WTC11 (cell line): Measurements from ENCODE around the gene KCNMA1. TPM values are rescaled to one million over a fixed set of nuclear protein-coding genes. Genes with fewer than 3 reads are reported as not detected.

ENCODE experiments used
- ATAC-seq: fragments of 200-7000 bp; cut with Tn5 transposase; 2 replicates; pipeline ENCODE4 v1.10.0; 2021; ENCODE audit warnings: mild to moderate bottlenecking, moderate library complexity
- CTCF ChIA-PET: fragments of 300-600 bp; sonication (Branson Sonifier 250); formaldehyde crosslinking; loops from one replicate; lab custom pipeline; 2021; ENCODE audit warnings: antibody characterized with exemption; lab: Charles Lee
- POLR2A ChIA-PET: fragments of 350-600 bp; sonication (Branson Sonifier 250); formaldehyde crosslinking; loops from one replicate; lab custom pipeline; 2021; ENCODE audit warnings: antibody characterized with exemption; lab: Charles Lee
- DNase-seq: peaks from one replicate; pipeline ENCODE4 v3.0.0; 2021; ENCODE audit warnings: low spot score
- H3K27ac Mint-ChIP-seq: 2 replicates; pipeline ENCODE4 v1.8.0; 2021; ENCODE audit warnings: mixed read lengths
- H3K27me3 Mint-ChIP-seq: 2 replicates; pipeline ENCODE4 v1.8.0; 2021; ENCODE audit warnings: low read depth, mild to moderate bottlenecking, moderate library complexity, mixed read lengths
- H3K36me3 Mint-ChIP-seq: 2 replicates; pipeline ENCODE4 v1.8.0; 2021; ENCODE audit warnings: mixed read lengths
- H3K4me1 Mint-ChIP-seq: 2 replicates; pipeline ENCODE4 v1.8.0; 2022; ENCODE audit warnings: mixed read lengths
- H3K4me3 Mint-ChIP-seq: 2 replicates; pipeline ENCODE4 v1.8.0; 2021; ENCODE audit warnings: mild to moderate bottlenecking, moderate library complexity, mixed read lengths
- H3K9me3 Mint-ChIP-seq: 2 replicates; pipeline ENCODE4 v1.8.0; 2021; ENCODE audit warnings: mixed read lengths
- ATF1 ChIP-seq: sonication (generic); formaldehyde crosslinking; IDR thresholded peaks from 2 replicates; pipeline ENCODE4 v1.8.1; 2023; ENCODE audit warnings: mild to moderate bottlenecking, moderate library complexity, missing genetic modification reagents
- CREB1 ChIP-seq: sonication (generic); formaldehyde crosslinking; IDR thresholded peaks from 2 replicates; pipeline ENCODE4 v1.8.0; 2023; ENCODE audit warnings: mild to moderate bottlenecking, missing genetic modification reagents
- CREM ChIP-seq: sonication (generic); formaldehyde crosslinking; IDR thresholded peaks from 2 replicates; pipeline ENCODE4 v1.8.1; 2022; ENCODE audit warnings: mild to moderate bottlenecking, missing genetic modification reagents, moderate library complexity
- EMX1 ChIP-seq: fragments of 250-450 bp; sonication (Bioruptor Pico); IDR thresholded peaks from 2 replicates; pipeline ENCODE4 v1.8.0; 2021; ENCODE audit warnings: mild to moderate bottlenecking
- ESRRA ChIP-seq: sonication (generic); formaldehyde crosslinking; IDR thresholded peaks from 2 replicates; pipeline ENCODE4 v1.8.1; 2022; ENCODE audit warnings: mild to moderate bottlenecking, missing genetic modification reagents, borderline replicate concordance
- FOXJ3 ChIP-seq: sonication (generic); formaldehyde crosslinking; IDR thresholded peaks from 2 replicates; pipeline ENCODE4 v1.9.0; 2021; ENCODE audit warnings: missing genetic modification reagents, mild to moderate bottlenecking, borderline replicate concordance
- HMGA2 ChIP-seq: fragments of 250-450 bp; sonication (Bioruptor Pico); IDR thresholded peaks from 2 replicates; pipeline ENCODE4 v1.4.0; 2021; ENCODE audit warnings: mild to moderate bottlenecking, moderate library complexity
- JAZF1 ChIP-seq: fragments of 250-450 bp; sonication (Bioruptor Pico); IDR thresholded peaks from 2 replicates; pipeline ENCODE4 v1.9.0; 2021; ENCODE audit warnings: moderate library complexity, mild to moderate bottlenecking, inconsistent platforms
- MYBL2 ChIP-seq: sonication (generic); formaldehyde crosslinking; IDR thresholded peaks from 2 replicates; pipeline ENCODE4 v1.8.1; 2023; ENCODE audit warnings: mild to moderate bottlenecking, moderate library complexity, missing genetic modification reagents
- NR2C2 ChIP-seq: sonication (generic); formaldehyde crosslinking; IDR thresholded peaks from 2 replicates; pipeline ENCODE4 v1.8.0; 2022; ENCODE audit warnings: mild to moderate bottlenecking, missing genetic modification reagents
- RORB ChIP-seq: fragments of 250-450 bp; sonication (Bioruptor Pico); IDR thresholded peaks from 2 replicates; pipeline ENCODE4 v1.9.0; 2021; ENCODE audit warnings: mild to moderate bottlenecking
- SMAD4 ChIP-seq: sonication (generic); formaldehyde crosslinking; IDR thresholded peaks from 2 replicates; pipeline ENCODE4 v1.8.0; 2022; ENCODE audit warnings: mild to moderate bottlenecking, missing genetic modification reagents
- TCF7 ChIP-seq: sonication (generic); formaldehyde crosslinking; IDR thresholded peaks from 2 replicates; pipeline ENCODE4 v1.8.0; 2022; ENCODE audit warnings: mild to moderate bottlenecking, low read depth, missing genetic modification reagents, moderate library complexity
- ZNF121 ChIP-seq: sonication (generic); formaldehyde crosslinking; IDR thresholded peaks from 2 replicates; pipeline ENCODE4 v1.8.0; 2023; ENCODE audit warnings: missing genetic modification reagents
- ZNF138 ChIP-seq: sonication (generic); formaldehyde crosslinking; conservative IDR thresholded peaks from 2 replicates; pipeline ENCODE4 v1.8.1; 2022; ENCODE audit warnings: mild to moderate bottlenecking, moderate library complexity, missing genetic modification reagents
- ZNF263 ChIP-seq: sonication (generic); formaldehyde crosslinking; IDR thresholded peaks from 2 replicates; pipeline ENCODE4 v1.8.1; 2022; ENCODE audit warnings: low read depth, mild to moderate bottlenecking, moderate library complexity, missing genetic modification reagents
- total RNA-seq: library from RNA; stranded (reverse); gene quantifications from 3 replicates; pipeline ENCODE4 v1.2.3, GENCODE V29; 2021
- TF ChIP-seq, protein P1 (sequence below): sonication (generic); formaldehyde crosslinking; IDR thresholded peaks from 2 replicates; pipeline ENCODE4 v1.8.1; 2022; ENCODE audit warnings: mild to moderate bottlenecking, missing genetic modification reagents, moderate library complexity, borderline replicate concordance
- TF ChIP-seq, protein P2 (sequence below): sonication (generic); formaldehyde crosslinking; conservative IDR thresholded peaks from 2 replicates; pipeline ENCODE4 v1.8.1; 2022; ENCODE audit warnings: mild to moderate bottlenecking, missing genetic modification reagents
- TF ChIP-seq, protein P3 (sequence below): sonication (generic); formaldehyde crosslinking; IDR thresholded peaks from 2 replicates; pipeline ENCODE4 v1.8.0; 2023; ENCODE audit warnings: missing genetic modification reagents, mild to moderate bottlenecking, borderline replicate concordance
- TF ChIP-seq, protein P4 (sequence below): sonication (generic); formaldehyde crosslinking; IDR thresholded peaks from 2 replicates; pipeline ENCODE4 v1.8.1; 2023; ENCODE audit warnings: mild to moderate bottlenecking, missing genetic modification reagents
- TF ChIP-seq, protein P5 (sequence below): sonication (generic); formaldehyde crosslinking; IDR thresholded peaks from 2 replicates; pipeline ENCODE4 v1.8.0; 2022; ENCODE audit warnings: missing genetic modification reagents
- TF ChIP-seq, protein P6 (sequence below): sonication (generic); formaldehyde crosslinking; IDR thresholded peaks from 2 replicates; pipeline ENCODE4 v1.8.0; 2023; ENCODE audit warnings: missing genetic modification reagents
- TF ChIP-seq, protein P7 (sequence below): sonication (generic); formaldehyde crosslinking; IDR thresholded peaks from 2 replicates; pipeline ENCODE4 v1.8.1; 2023; ENCODE audit warnings: mild to moderate bottlenecking, moderate library complexity, missing genetic modification reagents

The KCNMA1 gene
- total RNA-seq, 1 experiment from 2014 or later, result 7.3 TPM

DNA sequence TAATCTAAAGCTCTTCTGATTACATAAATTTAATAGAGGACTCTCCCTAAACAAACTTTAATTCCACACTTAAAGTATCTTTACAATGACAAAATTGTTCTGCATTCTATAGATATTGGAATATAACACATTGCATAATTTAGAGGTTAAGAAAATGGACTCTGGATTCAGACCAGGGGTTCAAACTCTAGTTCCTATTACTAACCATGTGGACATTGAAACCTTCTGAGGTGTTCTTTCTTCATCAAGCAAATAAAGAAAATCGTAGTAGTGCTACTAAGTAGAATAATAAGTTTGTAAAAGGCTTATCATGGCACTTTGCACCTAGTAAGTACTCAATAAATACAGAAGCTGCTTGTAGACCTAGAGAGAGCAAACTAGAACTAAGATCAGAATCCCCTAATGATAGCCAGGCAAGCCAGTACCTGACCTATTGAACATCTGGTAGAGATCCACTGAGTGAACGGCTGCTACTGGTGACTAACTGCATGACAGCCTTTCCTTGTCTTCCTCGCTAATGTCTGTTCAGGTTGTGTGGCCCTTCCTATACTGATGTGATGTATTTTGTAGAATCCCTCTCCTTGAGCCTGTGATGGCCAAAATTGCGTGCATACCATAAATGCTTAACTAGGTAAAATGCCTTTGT is 430.3 kb downstream of the KCNMA1 start:
- 0 out of 2 replicates have a peak, but pooled peaks have one; percentile 20 for ATAC-seq
- H3K36me3 Mint-ChIP-seq, result peaks cover 7% of the 10 kb centered on the region
- H3K4me3 Mint-ChIP-seq, result no peak overlapping the region
- no peaks in the 10 kb centered on the region; the same call in 1 of the 2 replicates for H3K27me3 Mint-ChIP-seq
- peaks cover 21% of the 10 kb centered on the region for H3K9me3 Mint-ChIP-seq
- ChIA-PET CTCF (interaction anchor here (1.1 kb wide), 1 partner anchor 32 kb away, joined by 4 read pairs; no protein-coding TSS in a partner anchor), POLR2A (no interaction called here)
- no peak overlapping the region for H3K27ac Mint-ChIP-seq
- no peak for TF ChIP-seq ESRRA (CRISPR knock-in tag)
- no peak for TF ChIP-seq ZNF138
- no peak for TF ChIP-seq CREB1 (CRISPR knock-in tag)
- TF ChIP-seq, protein P1, sequence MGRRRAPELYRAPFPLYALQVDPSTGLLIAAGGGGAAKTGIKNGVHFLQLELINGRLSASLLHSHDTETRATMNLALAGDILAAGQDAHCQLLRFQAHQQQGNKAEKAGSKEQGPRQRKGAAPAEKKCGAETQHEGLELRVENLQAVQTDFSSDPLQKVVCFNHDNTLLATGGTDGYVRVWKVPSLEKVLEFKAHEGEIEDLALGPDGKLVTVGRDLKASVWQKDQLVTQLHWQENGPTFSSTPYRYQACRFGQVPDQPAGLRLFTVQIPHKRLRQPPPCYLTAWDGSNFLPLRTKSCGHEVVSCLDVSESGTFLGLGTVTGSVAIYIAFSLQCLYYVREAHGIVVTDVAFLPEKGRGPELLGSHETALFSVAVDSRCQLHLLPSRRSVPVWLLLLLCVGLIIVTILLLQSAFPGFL (CRISPR knock-in tag), result no peak
- TF ChIP-seq FOXJ3, result no peak
- no peak for TF ChIP-seq ATF1 (CRISPR knock-in tag)
- no peak for TF ChIP-seq EMX1
- TF ChIP-seq SMAD4 (CRISPR knock-in tag), result no peak
- TF ChIP-seq, protein P2, sequence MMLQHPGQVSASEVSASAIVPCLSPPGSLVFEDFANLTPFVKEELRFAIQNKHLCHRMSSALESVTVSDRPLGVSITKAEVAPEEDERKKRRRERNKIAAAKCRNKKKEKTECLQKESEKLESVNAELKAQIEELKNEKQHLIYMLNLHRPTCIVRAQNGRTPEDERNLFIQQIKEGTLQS (CRISPR knock-in tag), result no peak
- TF ChIP-seq JAZF1 (CRISPR knock-in tag), result no peak
- TF ChIP-seq TCF7 (CRISPR knock-in tag), result no peak
- TF ChIP-seq ZNF121 (CRISPR knock-in tag), result no peak
- no peak for TF ChIP-seq ZNF263 (CRISPR knock-in tag)
- TF ChIP-seq, all 79 proteins: peak for 0
- peaks cover 11% of the 10 kb centered on the region for H3K4me1 Mint-ChIP-seq
- DNase-seq, result no peak

DNA sequence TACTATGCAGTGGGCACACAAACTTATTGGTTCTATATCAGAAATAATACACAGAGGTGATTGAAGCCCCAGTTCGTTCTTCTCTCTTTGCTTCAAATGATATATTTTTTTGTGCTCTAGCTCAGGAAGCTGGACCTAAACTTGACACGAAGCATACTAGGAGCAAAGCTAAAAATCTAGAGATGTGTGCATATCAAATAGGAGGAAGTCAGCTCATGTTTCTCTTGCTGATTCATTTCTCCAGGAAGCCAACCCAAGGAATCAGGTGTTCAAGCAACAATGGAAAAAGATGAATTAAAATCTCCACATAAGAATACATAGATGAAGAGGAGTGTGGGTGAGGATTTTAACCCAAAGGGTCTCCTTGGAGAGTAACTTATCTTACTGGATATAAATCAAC is 432.5 kb downstream of the KCNMA1 start:
- Mint-ChIP-seq H3K4me1 (peaks cover 23% of the 10 kb centered on the region), H3K27ac (no peak overlapping the region), H3K27me3 (no peaks in the 10 kb centered on the region; the same call in 1 of the 2 replicates), H3K4me3 (no peak overlapping the region), H3K9me3 (peaks cover 14% of the 10 kb centered on the region), H3K36me3 (peaks cover 7% of the 10 kb centered on the region)
- ChIA-PET POLR2A (no interaction called here), CTCF (no interaction called here)
- no peak for DNase-seq
- no peak for ATAC-seq
- TF ChIP-seq, protein P3, sequence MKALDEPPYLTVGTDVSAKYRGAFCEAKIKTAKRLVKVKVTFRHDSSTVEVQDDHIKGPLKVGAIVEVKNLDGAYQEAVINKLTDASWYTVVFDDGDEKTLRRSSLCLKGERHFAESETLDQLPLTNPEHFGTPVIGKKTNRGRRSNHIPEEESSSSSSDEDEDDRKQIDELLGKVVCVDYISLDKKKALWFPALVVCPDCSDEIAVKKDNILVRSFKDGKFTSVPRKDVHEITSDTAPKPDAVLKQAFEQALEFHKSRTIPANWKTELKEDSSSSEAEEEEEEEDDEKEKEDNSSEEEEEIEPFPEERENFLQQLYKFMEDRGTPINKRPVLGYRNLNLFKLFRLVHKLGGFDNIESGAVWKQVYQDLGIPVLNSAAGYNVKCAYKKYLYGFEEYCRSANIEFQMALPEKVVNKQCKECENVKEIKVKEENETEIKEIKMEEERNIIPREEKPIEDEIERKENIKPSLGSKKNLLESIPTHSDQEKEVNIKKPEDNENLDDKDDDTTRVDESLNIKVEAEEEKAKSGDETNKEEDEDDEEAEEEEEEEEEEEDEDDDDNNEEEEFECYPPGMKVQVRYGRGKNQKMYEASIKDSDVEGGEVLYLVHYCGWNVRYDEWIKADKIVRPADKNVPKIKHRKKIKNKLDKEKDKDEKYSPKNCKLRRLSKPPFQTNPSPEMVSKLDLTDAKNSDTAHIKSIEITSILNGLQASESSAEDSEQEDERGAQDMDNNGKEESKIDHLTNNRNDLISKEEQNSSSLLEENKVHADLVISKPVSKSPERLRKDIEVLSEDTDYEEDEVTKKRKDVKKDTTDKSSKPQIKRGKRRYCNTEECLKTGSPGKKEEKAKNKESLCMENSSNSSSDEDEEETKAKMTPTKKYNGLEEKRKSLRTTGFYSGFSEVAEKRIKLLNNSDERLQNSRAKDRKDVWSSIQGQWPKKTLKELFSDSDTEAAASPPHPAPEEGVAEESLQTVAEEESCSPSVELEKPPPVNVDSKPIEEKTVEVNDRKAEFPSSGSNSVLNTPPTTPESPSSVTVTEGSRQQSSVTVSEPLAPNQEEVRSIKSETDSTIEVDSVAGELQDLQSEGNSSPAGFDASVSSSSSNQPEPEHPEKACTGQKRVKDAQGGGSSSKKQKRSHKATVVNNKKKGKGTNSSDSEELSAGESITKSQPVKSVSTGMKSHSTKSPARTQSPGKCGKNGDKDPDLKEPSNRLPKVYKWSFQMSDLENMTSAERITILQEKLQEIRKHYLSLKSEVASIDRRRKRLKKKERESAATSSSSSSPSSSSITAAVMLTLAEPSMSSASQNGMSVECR (CRISPR knock-in tag), result no peak
- TF ChIP-seq, protein P4, sequence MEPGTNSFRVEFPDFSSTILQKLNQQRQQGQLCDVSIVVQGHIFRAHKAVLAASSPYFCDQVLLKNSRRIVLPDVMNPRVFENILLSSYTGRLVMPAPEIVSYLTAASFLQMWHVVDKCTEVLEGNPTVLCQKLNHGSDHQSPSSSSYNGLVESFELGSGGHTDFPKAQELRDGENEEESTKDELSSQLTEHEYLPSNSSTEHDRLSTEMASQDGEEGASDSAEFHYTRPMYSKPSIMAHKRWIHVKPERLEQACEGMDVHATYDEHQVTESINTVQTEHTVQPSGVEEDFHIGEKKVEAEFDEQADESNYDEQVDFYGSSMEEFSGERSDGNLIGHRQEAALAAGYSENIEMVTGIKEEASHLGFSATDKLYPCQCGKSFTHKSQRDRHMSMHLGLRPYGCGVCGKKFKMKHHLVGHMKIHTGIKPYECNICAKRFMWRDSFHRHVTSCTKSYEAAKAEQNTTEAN (CRISPR knock-in tag), result no peak
- TF ChIP-seq NR2C2 (CRISPR knock-in tag) (no peak), HMGA2 (CRISPR knock-in tag) (no peak), RORB (CRISPR knock-in tag) (no peak), MYBL2 (CRISPR knock-in tag) (no peak), CREM (no peak)
- TF ChIP-seq, protein P5, sequence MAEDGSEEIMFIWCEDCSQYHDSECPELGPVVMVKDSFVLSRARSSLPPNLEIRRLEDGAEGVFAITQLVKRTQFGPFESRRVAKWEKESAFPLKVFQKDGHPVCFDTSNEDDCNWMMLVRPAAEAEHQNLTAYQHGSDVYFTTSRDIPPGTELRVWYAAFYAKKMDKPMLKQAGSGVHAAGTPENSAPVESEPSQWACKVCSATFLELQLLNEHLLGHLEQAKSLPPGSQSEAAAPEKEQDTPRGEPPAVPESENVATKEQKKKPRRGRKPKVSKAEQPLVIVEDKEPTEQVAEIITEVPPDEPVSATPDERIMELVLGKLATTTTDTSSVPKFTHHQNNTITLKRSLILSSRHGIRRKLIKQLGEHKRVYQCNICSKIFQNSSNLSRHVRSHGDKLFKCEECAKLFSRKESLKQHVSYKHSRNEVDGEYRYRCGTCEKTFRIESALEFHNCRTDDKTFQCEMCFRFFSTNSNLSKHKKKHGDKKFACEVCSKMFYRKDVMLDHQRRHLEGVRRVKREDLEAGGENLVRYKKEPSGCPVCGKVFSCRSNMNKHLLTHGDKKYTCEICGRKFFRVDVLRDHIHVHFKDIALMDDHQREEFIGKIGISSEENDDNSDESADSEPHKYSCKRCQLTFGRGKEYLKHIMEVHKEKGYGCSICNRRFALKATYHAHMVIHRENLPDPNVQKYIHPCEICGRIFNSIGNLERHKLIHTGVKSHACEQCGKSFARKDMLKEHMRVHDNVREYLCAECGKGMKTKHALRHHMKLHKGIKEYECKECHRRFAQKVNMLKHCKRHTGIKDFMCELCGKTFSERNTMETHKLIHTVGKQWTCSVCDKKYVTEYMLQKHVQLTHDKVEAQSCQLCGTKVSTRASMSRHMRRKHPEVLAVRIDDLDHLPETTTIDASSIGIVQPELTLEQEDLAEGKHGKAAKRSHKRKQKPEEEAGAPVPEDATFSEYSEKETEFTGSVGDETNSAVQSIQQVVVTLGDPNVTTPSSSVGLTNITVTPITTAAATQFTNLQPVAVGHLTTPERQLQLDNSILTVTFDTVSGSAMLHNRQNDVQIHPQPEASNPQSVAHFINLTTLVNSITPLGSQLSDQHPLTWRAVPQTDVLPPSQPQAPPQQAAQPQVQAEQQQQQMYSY (CRISPR knock-in tag), result no peak
- TF ChIP-seq, protein P6, sequence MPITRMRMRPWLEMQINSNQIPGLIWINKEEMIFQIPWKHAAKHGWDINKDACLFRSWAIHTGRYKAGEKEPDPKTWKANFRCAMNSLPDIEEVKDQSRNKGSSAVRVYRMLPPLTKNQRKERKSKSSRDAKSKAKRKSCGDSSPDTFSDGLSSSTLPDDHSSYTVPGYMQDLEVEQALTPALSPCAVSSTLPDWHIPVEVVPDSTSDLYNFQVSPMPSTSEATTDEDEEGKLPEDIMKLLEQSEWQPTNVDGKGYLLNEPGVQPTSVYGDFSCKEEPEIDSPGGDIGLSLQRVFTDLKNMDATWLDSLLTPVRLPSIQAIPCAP (CRISPR knock-in tag), result no peak
- TF ChIP-seq, protein P7, sequence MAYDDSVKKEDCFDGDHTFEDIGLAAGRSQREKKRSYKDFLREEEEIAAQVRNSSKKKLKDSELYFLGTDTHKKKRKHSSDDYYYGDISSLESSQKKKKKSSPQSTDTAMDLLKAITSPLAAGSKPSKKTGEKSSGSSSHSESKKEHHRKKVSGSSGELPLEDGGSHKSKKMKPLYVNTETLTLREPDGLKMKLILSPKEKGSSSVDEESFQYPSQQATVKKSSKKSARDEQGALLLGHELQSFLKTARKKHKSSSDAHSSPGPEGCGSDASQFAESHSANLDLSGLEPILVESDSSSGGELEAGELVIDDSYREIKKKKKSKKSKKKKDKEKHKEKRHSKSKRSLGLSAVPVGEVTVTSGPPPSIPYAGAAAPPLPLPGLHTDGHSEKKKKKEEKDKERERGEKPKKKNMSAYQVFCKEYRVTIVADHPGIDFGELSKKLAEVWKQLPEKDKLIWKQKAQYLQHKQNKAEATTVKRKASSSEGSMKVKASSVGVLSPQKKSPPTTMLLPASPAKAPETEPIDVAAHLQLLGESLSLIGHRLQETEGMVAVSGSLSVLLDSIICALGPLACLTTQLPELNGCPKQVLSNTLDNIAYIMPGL (CRISPR knock-in tag), result no peak
